Stimulated activated naive CD8-positive, alpha-beta T cell treated with anti-CD3 and anti-CD28 coated beads, Interleukin-15, Interleukin-2, amounts not matched to agents 100 U/mL and 50 U/mL, for 24 hours (primary cell): ENCODE results near the gene MAPT.
"Not testable (repeated sequence)": the region's sequence is repeated elsewhere in the genome, so short reads cannot be mapped to it uniquely, and the experiment has no call there.

Experiments
- ATAC-seq: fragments of 150-1000 bp; cut with Tn5 transposase; one replicate; pipeline ENCODE4 v1.10.0; 2021
- DNase-seq: peaks from one replicate; pipeline ENCODE4 v3.0.0; 2021

The MAPT gene

GRCh38 chr17:45952814-45953320 lies 58.5 kb downstream of the MAPT start:
- DNase-seq: no peak
- no peak for ATAC-seq

DNA sequence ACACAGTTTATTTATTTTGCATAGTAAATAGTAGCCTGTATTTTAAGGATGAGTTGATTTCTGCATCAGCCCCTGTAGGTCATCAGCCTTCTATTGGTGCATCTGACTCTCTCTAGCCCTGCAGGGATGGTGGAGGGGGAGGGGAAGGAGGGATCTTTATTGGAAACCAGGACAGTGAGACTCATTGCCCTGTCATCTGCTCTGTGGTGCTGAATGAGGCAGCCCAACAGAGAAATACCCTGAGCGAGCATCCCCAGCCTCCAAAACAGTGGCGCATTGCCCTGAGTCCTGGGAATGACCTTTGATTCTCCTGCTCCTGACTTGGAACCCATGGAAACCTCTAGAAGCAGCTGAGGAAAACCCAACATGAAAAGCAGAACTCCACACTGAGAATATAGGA lies 59.2 kb downstream of the MAPT start:
- no peak for ATAC-seq

GRCh38 chr17:45954914-45955313 lies 60.6 kb downstream of the MAPT start:
- ATAC-seq: no peak
- DNase-seq: no peak

More for the DNA sequence above, 59.2 kb downstream of the MAPT start:
- DNase-seq: no peak

GRCh38 chr17:45955326-45955725 lies 61.0 kb downstream of the MAPT start:
- ATAC-seq (no peak), DNase-seq (no peak)

DNA sequence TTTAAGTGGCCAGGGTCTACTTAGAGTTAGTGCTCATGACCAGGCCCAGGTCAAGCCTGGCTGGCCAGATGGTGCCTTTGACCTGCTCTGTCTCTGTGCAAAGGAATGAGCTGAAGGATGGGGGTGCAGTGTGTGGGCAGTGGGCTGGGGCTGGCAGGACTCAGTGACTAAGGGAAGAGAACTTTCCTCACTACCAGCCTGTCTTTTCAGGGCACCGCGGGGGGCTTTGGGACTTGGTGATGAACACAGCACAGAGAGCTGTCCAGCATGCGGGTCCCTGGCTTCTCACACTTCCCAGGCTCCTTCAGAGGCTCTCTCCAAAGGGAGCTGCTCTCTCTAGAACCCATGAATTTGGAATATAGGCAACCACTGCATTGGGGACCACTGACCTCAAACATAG lies 61.7 kb downstream of the MAPT start:
- ATAC-seq (no peak), DNase-seq (no peak)

- not testable (repeated sequence) for ATAC-seq, DNase-seq
Measured at GRCh38 chr17:45956746-45957145, 62.4 kb downstream of the MAPT start.

GRCh38 chr17:45958307-45958706 lies 64.0 kb downstream of the MAPT start:
- no peak for DNase-seq
- no peak for ATAC-seq

DNA sequence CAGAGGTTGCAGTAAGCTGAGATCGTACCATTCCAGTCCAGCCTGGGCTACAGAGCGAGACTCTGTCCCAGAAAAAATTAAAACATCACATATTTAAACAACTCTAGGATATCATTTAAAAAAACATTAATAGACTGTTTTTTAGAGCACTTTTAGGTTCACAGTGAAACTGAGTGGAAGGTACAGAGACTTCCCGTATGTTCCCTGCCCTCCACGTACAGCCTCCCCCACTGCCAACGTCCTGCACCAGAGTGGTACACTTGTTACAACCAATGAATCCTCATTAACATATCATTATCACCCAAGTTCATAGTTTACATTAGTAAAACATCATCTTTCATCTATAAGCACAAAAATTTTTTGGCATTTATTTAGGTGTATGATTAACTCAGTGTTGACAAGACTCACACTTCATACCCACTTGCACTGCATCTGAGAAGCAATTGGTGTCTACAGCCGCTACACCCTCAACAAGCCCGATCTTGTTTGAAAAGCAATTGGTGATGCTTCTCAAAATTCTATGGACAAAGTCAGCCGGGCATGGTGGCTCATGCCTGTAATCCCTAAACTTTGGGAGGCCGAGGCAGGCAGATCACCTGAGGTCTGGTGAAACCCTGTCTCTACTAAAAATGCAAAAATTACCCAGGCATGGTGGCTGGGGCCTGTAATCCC lies 64.8 kb downstream of the MAPT start:
- DNase-seq: no peak
- no peak for ATAC-seq

GRCh38 chr17:45960311-45960710 lies 66.0 kb downstream of the MAPT start:
- no peak for DNase-seq
- ATAC-seq: no peak

DNA sequence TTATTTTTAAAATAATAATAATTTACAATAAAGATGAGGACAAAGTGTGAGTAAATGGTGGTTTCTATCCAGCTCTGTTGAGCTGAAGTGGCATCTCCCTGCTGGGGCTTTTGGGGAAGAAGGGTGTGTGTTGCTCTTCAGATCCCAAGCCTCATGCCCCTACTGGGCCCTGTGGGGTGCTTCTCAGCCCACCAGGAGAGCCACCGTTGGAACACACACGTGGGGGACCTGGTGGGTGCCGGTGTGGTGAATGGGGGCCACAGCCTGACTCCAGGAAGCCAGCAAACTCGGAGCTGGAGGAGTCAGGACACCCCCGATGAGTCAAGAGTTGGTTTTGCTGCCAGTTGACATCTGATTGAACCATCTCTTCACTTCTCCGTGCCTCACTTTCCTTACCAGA lies 66.9 kb downstream of the MAPT start:
- no peak for DNase-seq
- ATAC-seq: no peak

- ATAC-seq (no peak), DNase-seq (no peak)
Measured at GRCh38 chr17:45962221-45962972, 68.0 kb downstream of the MAPT start.

GRCh38 chr17:45963283-45963682 lies 68.9 kb downstream of the MAPT start:
- DNase-seq (no peak), ATAC-seq (no peak)

GRCh38 chr17:45963889-45964288 lies 69.5 kb downstream of the MAPT start:
- ATAC-seq: no peak
- no peak for DNase-seq

- DNase-seq: no peak
- ATAC-seq: no peak
Measured at GRCh38 chr17:45964634-45965033, 70.3 kb downstream of the MAPT start.

- ATAC-seq: no peak
- DNase-seq: no peak
Measured at GRCh38 chr17:45965812-45966211, 71.5 kb downstream of the MAPT start.

DNA sequence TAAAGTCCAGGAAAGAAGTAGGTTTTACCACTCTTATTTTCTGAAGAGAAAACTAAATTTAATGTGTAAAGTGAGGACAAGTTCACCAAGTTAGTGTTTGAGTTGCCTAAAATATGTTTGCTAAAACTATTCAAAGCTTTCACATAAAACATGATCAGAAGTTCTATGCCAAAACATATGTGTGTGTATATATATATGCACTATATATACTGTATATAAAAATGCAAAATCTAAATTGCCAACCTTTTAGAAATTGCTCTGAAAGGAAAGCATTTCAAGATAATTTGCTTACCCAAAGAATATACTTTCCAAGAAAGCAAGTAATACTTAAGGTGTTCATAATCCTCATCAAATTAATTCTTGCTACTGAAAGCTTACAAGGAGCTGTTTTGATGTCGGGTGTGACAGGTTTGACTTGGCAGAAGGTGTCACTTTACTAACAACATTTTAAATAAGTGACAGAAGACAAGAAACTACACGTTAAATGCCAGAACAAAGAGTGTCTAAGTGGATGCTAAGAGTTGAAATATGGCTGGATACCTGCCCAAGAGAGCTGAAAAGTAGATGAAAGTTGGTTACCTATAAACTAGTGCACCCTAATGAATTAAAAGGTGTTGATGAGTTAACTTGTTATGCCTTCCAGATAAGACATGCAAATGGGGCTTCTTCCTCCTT lies 72.4 kb downstream of the MAPT start:
- DNase-seq (no peak), ATAC-seq (no peak)

- ATAC-seq: no peak
- no peak for DNase-seq
Measured at GRCh38 chr17:45967378-45967777, 73.0 kb downstream of the MAPT start.

- ATAC-seq: no peak
- no peak for DNase-seq
Measured at GRCh38 chr17:45968732-45969131, 74.4 kb downstream of the MAPT start.

DNA sequence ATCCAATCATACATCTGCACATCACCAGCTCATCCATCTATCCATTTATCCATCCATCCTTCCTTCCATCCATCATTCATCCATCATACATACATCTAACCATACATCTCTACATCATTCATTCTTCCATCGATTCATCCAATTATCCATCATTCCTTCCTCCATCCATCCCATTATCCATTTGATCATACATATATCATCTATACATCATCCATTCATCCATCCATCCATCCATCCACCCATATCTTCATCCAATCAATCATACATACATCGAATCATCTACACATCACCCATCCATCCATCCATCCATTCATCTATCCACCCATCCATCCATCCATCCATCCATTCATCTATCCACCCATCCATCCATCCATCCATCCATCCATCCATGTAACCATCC lies 75.4 kb downstream of the MAPT start:
- ATAC-seq (no peak), DNase-seq (no peak)

DNA sequence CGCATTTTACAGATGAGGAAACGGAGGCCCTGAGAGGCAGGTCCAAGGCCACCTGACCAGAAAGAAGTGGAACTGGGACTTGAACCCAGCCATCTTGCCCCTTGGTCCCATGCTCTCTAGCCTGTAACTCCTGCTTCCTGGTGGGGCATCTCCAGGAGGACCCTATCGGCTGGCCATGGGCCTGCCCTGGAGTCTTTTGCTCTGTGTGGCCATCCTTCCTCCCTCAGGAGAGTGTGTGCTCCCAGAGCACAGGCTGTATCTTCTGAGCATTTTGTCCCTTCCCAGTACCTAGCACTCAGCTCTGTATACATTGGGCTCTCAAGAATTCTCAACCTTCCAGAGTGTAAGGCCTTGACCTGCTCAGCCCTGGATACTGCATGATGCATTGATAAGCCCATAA lies 76.3 kb downstream of the MAPT start:
- no peak for ATAC-seq
- no peak for DNase-seq

DNA sequence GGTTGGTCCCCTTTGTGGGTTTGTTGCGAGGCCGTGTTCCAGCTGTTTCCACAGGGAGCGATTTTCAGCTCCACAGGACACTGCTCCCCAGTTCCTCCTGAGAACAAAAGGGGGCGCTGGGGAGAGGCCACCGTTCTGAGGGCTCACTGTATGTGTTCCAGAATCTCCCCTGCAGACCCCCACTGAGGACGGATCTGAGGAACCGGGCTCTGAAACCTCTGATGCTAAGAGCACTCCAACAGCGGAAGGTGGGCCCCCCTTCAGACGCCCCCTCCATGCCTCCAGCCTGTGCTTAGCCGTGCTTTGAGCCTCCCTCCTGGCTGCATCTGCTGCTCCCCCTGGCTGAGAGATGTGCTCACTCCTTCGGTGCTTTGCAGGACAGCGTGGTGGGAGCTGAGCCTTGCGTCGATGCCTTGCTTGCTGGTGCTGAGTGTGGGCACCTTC lies 77.4 kb downstream of the MAPT start:
- DNase-seq: no peak

GRCh38 chr17:45972531-45972930 lies 78.2 kb downstream of the MAPT start:
- no peak for ATAC-seq
- no peak for DNase-seq

More for the DNA sequence above, 77.4 kb downstream of the MAPT start:
- no peak for ATAC-seq
